ENCODE measurements around the gene GRPEL1.
"Not testable (repeated sequence)": the region's sequence is repeated elsewhere in the genome, so short reads cannot be mapped to it uniquely, and the experiment has no call there.

GRPEL1 gene

GRCh38 chr4:7094916-7095315 lies 27.1 kb upstream of the GRPEL1 start:
- no peaks in the 10 kb centered on the region for H3K9me3 ChIP-seq (ENCODE audit: control insufficient read depth, low read length)
- H3K4me1 ChIP-seq (ENCODE audit: control insufficient read depth, insufficient read depth, low read length) = no peaks in the 10 kb centered on the region
- 91% methylated on average over 10 of the region's 10 CpGs for WGBS, 2 experiments
- H3K27ac ChIP-seq (ENCODE audit: insufficient read depth, low read depth, low read length, poor library complexity, severe bottlenecking) = no peak overlapping the region
- no peak overlapping the region for H3K4me3 ChIP-seq (ENCODE audit: insufficient read depth, low read depth, low read length)
- H3K27me3 ChIP-seq (ENCODE audit: control insufficient read depth, insufficient read depth, low read length, poor library complexity, severe bottlenecking) = peaks cover 36% of the 10 kb centered on the region
- no peaks in the 10 kb centered on the region for H3K36me3 ChIP-seq (ENCODE audit: control insufficient read depth, insufficient read depth, low read length)

- H3K36me3 ChIP-seq (ENCODE audit: control insufficient read depth, insufficient read depth, low read length) = no peaks in the 10 kb centered on the region
- H3K4me3 ChIP-seq (ENCODE audit: insufficient read depth, low read depth, low read length) = no peak overlapping the region
- peaks cover 2% of the 10 kb centered on the region for H3K9me3 ChIP-seq (ENCODE audit: control insufficient read depth, low read length)
- 50 to 61% methylated on average over 1 to 3 of the region's 3 CpGs for WGBS, 2 experiments
- H3K4me1 ChIP-seq (ENCODE audit: control insufficient read depth, insufficient read depth, low read length) = no peaks in the 10 kb centered on the region
- H3K27me3 ChIP-seq (ENCODE audit: control insufficient read depth, insufficient read depth, low read length, poor library complexity, severe bottlenecking) = peaks cover 54% of the 10 kb centered on the region
- no peak overlapping the region for H3K27ac ChIP-seq (ENCODE audit: insufficient read depth, low read depth, low read length, poor library complexity, severe bottlenecking)
Measured at GRCh38 chr4:7092026-7092425, 24.2 kb upstream of the GRPEL1 start.

- no peaks in the 10 kb centered on the region for H3K4me1 ChIP-seq (ENCODE audit: control insufficient read depth, insufficient read depth, low read length)
- WGBS, 2 experiments = 82 to 86% methylated on average over 5 of the region's 5 CpGs
- H3K36me3 ChIP-seq (ENCODE audit: control insufficient read depth, insufficient read depth, low read length) = no peaks in the 10 kb centered on the region
- H3K9me3 ChIP-seq (ENCODE audit: control insufficient read depth, low read length) = peaks cover 7% of the 10 kb centered on the region
- H3K4me3 ChIP-seq (ENCODE audit: insufficient read depth, low read depth, low read length) = no peak overlapping the region
- H3K27ac ChIP-seq (ENCODE audit: insufficient read depth, low read depth, low read length, poor library complexity, severe bottlenecking) = no peak overlapping the region
- peaks cover 45% of the 10 kb centered on the region for H3K27me3 ChIP-seq (ENCODE audit: control insufficient read depth, insufficient read depth, low read length, poor library complexity, severe bottlenecking)
Measured at GRCh38 chr4:7089213-7089986, 21.5 kb upstream of the GRPEL1 start.

- H3K4me1 ChIP-seq (ENCODE audit: control insufficient read depth, insufficient read depth, low read length) = no peaks in the 10 kb centered on the region
- peaks cover 31% of the 10 kb centered on the region for H3K27me3 ChIP-seq (ENCODE audit: control insufficient read depth, insufficient read depth, low read length, poor library complexity, severe bottlenecking)
- H3K4me3 ChIP-seq (ENCODE audit: insufficient read depth, low read depth, low read length) = no peak overlapping the region
- peaks cover 7% of the 10 kb centered on the region for H3K9me3 ChIP-seq (ENCODE audit: control insufficient read depth, low read length)
- H3K27ac ChIP-seq (ENCODE audit: insufficient read depth, low read depth, low read length, poor library complexity, severe bottlenecking) = no peak overlapping the region
- H3K36me3 ChIP-seq (ENCODE audit: control insufficient read depth, insufficient read depth, low read length) = no peaks in the 10 kb centered on the region
- WGBS, 2 experiments = 81% methylated on average over 3 of the region's 3 CpGs
Measured at GRCh38 chr4:7087036-7087435, 19.2 kb upstream of the GRPEL1 start.

GRCh38 chr4:7086384-7086783 lies 18.5 kb upstream of the GRPEL1 start:
- Histone ChIP-seq H3K36me3 (ENCODE audit: control insufficient read depth, insufficient read depth, low read length) (no peaks in the 10 kb centered on the region), H3K4me3 (ENCODE audit: insufficient read depth, low read depth, low read length) (no peak overlapping the region), H3K27me3 (ENCODE audit: control insufficient read depth, insufficient read depth, low read length, poor library complexity, severe bottlenecking) (peaks cover 32% of the 10 kb centered on the region), H3K9me3 (ENCODE audit: control insufficient read depth, low read length) (peaks cover 7% of the 10 kb centered on the region), H3K27ac (ENCODE audit: insufficient read depth, low read depth, low read length, poor library complexity, severe bottlenecking) (no peak overlapping the region), H3K4me1 (ENCODE audit: control insufficient read depth, insufficient read depth, low read length) (no peaks in the 10 kb centered on the region)
- WGBS, 2 experiments = 59 to 63% methylated on average over 1 of the region's 1 CpG

- H3K36me3 ChIP-seq (ENCODE audit: control insufficient read depth, insufficient read depth, low read length); H3K4me3 ChIP-seq (ENCODE audit: insufficient read depth, low read depth, low read length); H3K4me1 ChIP-seq (ENCODE audit: control insufficient read depth, insufficient read depth, low read length); H3K9me3 ChIP-seq (ENCODE audit: control insufficient read depth, low read length); H3K27ac ChIP-seq (ENCODE audit: insufficient read depth, low read depth, low read length, poor library complexity, severe bottlenecking): not testable (repeated sequence)
- 63 to 66% methylated on average over 9 of the region's 9 CpGs for WGBS, 2 experiments
- peaks cover 21% of the 10 kb centered on the region for H3K27me3 ChIP-seq (ENCODE audit: control insufficient read depth, insufficient read depth, low read length, poor library complexity, severe bottlenecking)
Measured at GRCh38 chr4:7084564-7084961, 16.7 kb upstream of the GRPEL1 start.

- H3K36me3 ChIP-seq (ENCODE audit: control insufficient read depth, insufficient read depth, low read length) = no peaks in the 10 kb centered on the region
- H3K4me3 ChIP-seq (ENCODE audit: insufficient read depth, low read depth, low read length) = no peak overlapping the region
- 74 to 77% methylated on average over 9 of the region's 9 CpGs for WGBS, 2 experiments
- peaks cover 14% of the 10 kb centered on the region for H3K27me3 ChIP-seq (ENCODE audit: control insufficient read depth, insufficient read depth, low read length, poor library complexity, severe bottlenecking)
- peaks cover 7% of the 10 kb centered on the region for H3K9me3 ChIP-seq (ENCODE audit: control insufficient read depth, low read length)
- H3K4me1 ChIP-seq (ENCODE audit: control insufficient read depth, insufficient read depth, low read length) = no peaks in the 10 kb centered on the region
- no peak overlapping the region for H3K27ac ChIP-seq (ENCODE audit: insufficient read depth, low read depth, low read length, poor library complexity, severe bottlenecking)
Measured at GRCh38 chr4:7083597-7084563, 16.0 kb upstream of the GRPEL1 start.

GRCh38 chr4:7079909-7080308 lies 12.0 kb upstream of the GRPEL1 start:
- H3K27me3 ChIP-seq (ENCODE audit: control insufficient read depth, insufficient read depth, low read length, poor library complexity, severe bottlenecking); H3K4me1 ChIP-seq (ENCODE audit: control insufficient read depth, insufficient read depth, low read length); H3K27ac ChIP-seq (ENCODE audit: insufficient read depth, low read depth, low read length, poor library complexity, severe bottlenecking); H3K9me3 ChIP-seq (ENCODE audit: control insufficient read depth, low read length); H3K4me3 ChIP-seq (ENCODE audit: insufficient read depth, low read depth, low read length); H3K36me3 ChIP-seq (ENCODE audit: control insufficient read depth, insufficient read depth, low read length): not testable (repeated sequence)
- 78 to 86% methylated on average over 2 of the region's 2 CpGs for WGBS, 2 experiments

- not testable (repeated sequence) for H3K36me3 ChIP-seq (ENCODE audit: control insufficient read depth, insufficient read depth, low read length); H3K27me3 ChIP-seq (ENCODE audit: control insufficient read depth, insufficient read depth, low read length, poor library complexity, severe bottlenecking); H3K4me1 ChIP-seq (ENCODE audit: control insufficient read depth, insufficient read depth, low read length); H3K4me3 ChIP-seq (ENCODE audit: insufficient read depth, low read depth, low read length); H3K27ac ChIP-seq (ENCODE audit: insufficient read depth, low read depth, low read length, poor library complexity, severe bottlenecking); H3K9me3 ChIP-seq (ENCODE audit: control insufficient read depth, low read length)
Measured at GRCh38 chr4:7079483-7079882, 11.6 kb upstream of the GRPEL1 start.

GRCh38 chr4:7078025-7078424 lies 10.2 kb upstream of the GRPEL1 start:
- peaks cover 5% of the 10 kb centered on the region for H3K27me3 ChIP-seq (ENCODE audit: control insufficient read depth, insufficient read depth, low read length, poor library complexity, severe bottlenecking)
- H3K36me3 ChIP-seq (ENCODE audit: control insufficient read depth, insufficient read depth, low read length) = no peaks in the 10 kb centered on the region
- no peaks in the 10 kb centered on the region for H3K9me3 ChIP-seq (ENCODE audit: control insufficient read depth, low read length)
- H3K27ac ChIP-seq (ENCODE audit: insufficient read depth, low read depth, low read length, poor library complexity, severe bottlenecking) = no peak overlapping the region
- WGBS, 2 experiments = 85 to 88% methylated on average over 5 of the region's 5 CpGs
- H3K4me1 ChIP-seq (ENCODE audit: control insufficient read depth, insufficient read depth, low read length) = no peaks in the 10 kb centered on the region
- H3K4me3 ChIP-seq (ENCODE audit: insufficient read depth, low read depth, low read length) = no peak overlapping the region

Data from ectodermal cell (in vitro differentiated cells).